HuH-7 (cell line): Measurements from ENCODE around the gene MYO3B.
"Not testable (repeated sequence)": the region's sequence is repeated elsewhere in the genome, so short reads cannot be mapped to it uniquely, and the experiment has no call there.

ENCODE experiments used
- DNase-seq: peaks from one replicate; pipeline ENCODE4 v3.0.0; 2011; ENCODE audit warnings: low spot score

MYO3B gene

GRCh38 chr2:170340693-170341068 is 162.7 kb downstream of the MYO3B start:
- DNase-seq, result no peak

- no peak for DNase-seq
These were observed 164.0 kb downstream of the MYO3B start for GRCh38 chr2:170341684-170342623.

- no peak for DNase-seq
These were observed 166.9 kb downstream of the MYO3B start for GRCh38 chr2:170344663-170345346.

DNA sequence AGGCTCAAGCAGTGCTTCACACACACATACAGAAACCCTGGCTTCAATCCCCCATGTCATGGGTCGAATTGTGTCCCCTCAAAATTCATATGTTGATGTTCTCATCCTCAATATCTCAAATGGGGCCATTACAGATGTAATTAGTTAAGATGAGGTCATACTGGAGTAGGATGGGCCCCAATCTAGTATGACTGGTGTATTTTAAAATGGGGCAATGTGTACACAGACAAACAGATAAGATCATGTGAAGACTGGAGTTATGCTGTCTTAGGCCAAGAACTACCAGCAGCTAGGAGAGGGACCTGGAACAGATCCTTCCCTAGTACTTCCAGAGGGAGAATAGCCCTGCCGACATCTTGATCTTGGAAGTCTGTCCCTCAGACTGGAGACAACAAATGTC is 167.7 kb downstream of the MYO3B start:
- no peak for DNase-seq

- DNase-seq, result not testable (repeated sequence)
These were observed 171.3 kb downstream of the MYO3B start for GRCh38 chr2:170349269-170349668.

DNA sequence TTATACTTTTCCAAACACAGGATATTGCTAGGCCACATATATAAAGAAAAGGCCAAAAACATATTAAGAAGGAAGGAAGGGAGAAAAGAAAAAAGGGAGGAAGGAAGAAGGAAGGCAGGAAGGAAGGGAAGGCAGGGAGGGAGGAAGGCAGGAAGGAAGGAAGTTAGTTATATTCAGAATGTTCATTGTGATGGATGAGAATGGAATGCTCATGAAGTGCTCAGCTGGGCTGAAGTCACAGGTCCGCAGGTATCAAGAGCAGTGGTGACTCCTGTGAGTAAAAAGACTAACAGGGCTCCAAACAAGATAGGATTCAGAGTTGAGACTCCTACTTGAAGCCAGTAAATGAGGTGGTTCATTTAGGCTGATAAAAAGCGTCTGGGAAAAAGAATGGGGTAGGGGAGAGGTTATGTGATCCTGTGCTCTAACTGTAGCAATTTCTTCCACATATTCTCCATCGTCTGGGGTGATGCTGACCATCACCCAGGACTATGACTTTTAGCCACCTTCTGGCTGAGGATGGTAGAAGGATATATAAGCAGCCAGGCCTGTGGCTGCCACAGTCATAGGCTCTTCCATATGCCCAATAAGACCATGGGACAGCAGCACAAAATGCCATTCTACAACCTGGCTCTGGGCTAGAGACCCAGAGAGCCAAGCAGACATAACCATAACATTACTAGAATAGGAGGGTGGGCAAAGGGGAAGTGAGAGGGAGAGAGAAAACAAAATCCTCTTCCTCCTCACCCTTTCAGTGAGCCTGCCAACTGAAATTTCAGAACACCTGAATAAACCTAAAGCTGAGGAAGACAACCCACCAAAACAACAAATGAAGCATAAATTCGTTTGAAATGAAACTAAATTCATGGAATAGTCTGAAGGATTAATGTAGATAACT is 173.2 kb downstream of the MYO3B start:
- no peak for DNase-seq

- DNase-seq, result no peak
These were observed 175.8 kb downstream of the MYO3B start for GRCh38 chr2:170353723-170354122.

- no peak for DNase-seq
These were observed 176.4 kb downstream of the MYO3B start for GRCh38 chr2:170354388-170354787.

DNA sequence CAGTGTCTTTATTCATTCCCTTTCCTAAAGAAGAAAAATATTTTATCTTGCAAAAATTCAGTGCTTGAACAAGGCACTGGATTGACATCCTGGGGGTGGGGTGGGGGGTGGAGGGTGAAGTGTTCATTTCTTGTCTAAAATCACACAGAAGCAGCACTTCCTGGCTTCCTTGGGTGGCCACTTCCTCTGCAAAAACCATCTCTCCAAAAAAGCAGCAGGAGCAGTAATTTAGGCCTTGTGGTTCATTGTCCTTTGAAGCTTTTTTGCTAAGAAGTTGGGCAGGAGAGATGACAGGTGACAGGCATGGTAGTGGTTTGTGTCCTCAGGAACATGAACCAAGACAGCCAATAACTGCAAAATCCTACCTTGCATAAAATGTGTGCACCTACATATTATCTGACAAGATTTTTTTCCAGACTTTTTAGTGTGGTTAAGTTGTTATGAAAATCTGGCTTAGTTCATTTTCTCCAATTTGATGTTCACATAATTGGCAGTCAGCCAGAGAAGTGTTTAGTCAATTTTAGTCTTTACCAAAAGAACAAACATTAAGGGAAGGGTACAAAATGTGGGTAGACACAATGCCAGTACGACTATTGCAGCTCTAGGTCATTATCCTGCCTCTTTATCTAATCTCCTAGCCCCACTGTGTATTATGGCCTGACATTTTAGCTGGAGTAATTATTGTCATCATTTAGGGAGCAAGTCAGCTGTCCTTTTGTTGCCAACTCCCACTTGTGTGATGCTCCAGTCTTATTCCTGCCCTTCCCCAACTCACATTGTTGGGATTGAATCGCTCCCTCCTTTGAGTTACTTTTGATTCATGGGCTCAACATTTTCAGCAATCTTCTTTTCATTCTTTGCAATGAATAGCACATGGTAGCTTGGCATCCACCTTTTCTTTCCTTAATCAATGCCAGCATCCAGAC is 177.2 kb downstream of the MYO3B start:
- DNase-seq, result no peak

DNA sequence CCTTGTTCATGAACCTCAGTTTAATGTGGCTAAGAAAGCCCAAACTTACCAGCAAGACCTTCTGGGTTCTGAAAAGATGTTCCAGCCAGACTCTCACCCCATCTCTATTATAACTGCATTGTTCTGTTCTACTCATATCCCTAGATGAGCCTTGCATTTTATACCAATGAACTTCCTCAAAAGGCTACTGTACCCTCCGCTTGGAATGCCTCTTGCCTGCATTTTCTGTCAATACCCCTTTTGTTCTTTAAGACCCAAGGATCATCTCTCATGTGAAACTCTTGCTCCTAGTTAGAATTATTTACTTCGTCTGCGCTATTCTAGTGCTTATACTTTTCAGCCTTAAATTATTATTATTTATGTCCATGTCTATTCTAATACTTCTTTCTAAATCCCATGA is 181.5 kb downstream of the MYO3B start:
- no peak for DNase-seq

- no peak for DNase-seq
These were observed 182.7 kb downstream of the MYO3B start for GRCh38 chr2:170360546-170361089.

- peak; percentile 24 for DNase-seq
These were observed 183.4 kb downstream of the MYO3B start for GRCh38 chr2:170361090-170361936.

- no peak for DNase-seq
These were observed 184.4 kb downstream of the MYO3B start for GRCh38 chr2:170362313-170362870.

GRCh38 chr2:170362871-170363631 is 185.1 kb downstream of the MYO3B start:
- DNase-seq, result no peak

DNA sequence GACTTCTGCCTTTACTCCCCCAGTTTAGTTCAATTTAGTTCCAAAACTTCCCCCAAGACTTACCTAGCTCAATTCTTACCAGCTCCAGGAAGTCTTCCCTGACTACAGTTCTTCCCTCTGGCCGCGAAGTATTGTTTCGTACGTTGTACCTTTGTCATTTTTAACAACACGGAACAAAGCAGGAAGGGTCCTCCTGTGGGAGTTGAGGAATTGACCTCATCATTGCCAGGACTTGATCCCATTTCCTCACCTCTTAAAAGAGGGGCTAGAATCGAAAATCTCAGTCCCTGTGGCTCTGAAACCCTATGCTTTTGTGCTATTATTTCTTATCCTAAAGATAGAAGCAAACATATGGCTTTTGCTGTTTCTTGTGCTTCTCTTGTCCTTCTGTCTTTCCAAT is 187.1 kb downstream of the MYO3B start:
- DNase-seq, result no peak

GRCh38 chr2:170365686-170366085 is 187.7 kb downstream of the MYO3B start:
- no peak for DNase-seq

DNA sequence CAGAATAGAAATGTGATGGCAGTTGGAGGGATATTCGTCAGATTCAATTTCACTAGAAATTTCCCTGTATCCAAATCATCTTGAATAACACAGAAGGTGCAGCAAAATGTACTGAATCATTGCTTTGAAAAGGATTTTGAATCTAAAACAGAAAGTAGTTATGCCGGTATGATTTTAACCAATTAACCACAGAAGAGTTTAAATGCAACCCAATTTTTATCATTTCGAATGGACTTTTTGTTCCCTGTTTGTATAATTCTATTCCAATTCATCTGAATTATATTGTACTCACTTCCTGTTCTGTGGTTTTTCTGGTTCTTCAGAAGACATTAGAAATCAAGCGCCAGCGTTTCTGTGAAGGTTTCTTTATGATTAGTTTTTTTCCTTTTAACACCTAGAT is 190.4 kb downstream of the MYO3B start:
- no peak for DNase-seq

DNA sequence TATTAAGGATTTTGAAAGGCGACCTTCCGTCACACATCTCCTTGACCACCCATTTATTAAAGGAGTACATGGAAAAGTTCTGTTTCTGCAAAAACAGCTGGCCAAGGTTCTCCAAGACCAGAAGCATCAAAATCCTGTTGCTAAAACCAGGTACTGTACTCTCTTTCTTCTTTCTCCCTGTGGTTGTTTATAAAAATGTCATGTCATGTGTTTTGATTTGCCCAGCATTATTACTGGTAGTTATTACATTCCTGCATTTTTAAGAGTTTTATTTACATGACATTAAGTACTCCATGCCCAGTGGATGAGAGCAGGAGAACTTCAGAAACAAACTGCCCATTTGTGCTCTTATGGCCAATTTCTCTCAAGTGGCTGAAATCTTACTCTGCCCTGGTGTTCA is 191.3 kb downstream of the MYO3B start:
- DNase-seq, result no peak

DNA sequence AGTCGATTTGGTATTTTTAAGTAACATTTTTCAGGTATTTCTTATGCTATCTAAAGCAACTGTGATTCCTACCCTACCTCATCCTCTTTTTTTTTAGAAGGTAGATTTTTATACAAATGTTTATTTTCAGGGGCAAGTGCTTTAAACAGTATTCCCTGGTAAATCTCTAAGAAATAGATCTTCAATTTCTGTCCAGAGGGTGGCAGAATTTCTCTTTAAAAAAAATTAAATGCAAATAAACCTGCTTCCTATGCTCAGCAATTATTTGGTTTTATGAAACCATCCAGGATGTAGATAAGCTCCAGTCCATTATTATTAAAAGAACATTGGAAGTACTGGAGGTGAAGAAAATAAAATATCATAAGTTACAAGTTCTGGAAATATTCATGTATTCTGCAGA is 191.9 kb downstream of the MYO3B start:
- no peak for DNase-seq
